ENCODE results near the gene CES2.
A peak's percentile ranks its signal among the peaks of the same experiment; 100 is the strongest.

The CES2 gene

DNA sequence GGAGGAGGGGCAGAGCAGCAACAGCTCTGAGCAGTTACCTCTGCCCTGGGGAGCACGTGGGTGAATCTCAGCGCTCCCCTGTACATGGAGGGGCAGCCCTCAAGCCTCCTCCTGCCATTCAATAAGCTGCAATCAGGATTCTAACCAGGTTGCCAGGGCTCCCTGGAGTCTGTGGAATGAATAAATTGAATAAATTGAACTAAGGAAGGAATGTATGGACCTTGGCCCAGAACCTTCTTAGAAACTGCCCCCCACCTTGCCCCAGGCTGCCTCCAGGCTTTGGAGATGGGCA lies 15.1 kb upstream of the CES2 start:
- no peak for DNase-seq

DNA sequence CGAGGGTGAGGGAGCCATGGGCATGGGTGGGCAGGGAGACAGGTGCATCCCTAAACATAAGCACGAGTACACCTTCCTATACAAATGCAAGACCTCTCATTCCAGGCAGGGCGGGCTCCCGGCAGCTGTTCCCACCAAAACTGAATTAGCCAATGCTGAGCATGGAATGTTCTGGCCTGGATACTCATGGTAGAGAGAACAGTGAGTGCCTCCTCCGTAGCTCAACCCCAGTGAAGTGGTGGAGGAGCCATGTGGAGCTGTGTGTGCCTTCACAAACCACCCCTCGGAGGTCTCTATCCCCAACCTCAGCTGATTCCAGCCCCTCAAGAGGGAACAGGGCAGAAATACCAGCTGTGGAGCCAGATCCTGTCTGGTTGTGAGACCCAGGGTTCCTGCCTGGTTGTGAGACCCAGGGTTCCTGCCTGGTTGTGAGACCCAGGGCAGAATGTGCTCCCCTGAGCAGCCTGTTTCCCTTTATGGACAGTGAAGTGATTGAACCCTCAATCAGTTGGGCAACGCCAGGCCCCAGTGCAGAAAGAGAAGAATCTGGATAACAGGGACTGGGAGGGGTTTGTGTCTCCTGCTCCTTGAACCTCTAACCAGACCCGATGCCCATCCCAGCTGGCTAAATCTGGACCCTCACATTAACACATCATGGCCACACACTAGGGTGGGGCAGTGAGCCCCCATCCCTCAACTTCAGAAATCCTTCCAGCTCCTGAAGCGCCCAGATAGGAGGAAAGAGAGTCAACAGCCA lies 14.2 kb upstream of the CES2 start:
- DNase-seq, result no peak

DNA sequence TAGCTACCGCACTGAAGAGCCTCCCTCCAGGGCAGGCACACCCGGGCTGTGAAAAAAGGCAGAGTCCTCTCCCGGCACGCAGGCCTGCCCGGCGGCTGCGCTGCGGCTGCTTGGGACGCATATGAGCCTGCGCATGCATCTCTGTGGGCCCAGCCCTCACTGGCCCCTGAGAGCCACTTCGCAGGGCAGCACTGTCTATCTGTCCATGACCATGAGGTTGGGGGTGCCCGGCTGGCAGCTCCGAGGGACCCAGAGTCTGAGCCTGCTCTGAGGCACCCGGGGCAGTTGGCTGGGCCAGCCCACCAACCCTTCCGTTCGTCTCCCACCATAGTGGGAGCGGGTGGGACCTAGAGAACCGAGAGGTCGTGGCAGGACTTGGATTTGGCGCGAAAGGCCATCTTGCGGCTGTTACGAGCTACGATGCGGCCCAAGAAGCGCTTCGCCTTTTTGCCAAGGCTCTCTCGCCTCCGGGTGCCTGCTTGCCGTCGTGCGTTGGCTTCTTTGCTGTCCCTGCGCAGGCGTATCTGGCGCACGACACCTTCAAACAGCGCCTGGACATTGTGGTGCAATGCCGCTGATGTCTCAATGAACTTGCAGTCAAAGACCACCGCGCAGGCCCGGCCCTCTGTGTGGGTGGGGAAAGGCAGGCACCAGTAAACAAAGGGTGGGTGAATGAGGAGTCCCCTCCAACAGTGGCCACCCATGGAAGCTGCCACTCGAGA lies 13.4 kb upstream of the CES2 start:
- no peak for DNase-seq

DNA sequence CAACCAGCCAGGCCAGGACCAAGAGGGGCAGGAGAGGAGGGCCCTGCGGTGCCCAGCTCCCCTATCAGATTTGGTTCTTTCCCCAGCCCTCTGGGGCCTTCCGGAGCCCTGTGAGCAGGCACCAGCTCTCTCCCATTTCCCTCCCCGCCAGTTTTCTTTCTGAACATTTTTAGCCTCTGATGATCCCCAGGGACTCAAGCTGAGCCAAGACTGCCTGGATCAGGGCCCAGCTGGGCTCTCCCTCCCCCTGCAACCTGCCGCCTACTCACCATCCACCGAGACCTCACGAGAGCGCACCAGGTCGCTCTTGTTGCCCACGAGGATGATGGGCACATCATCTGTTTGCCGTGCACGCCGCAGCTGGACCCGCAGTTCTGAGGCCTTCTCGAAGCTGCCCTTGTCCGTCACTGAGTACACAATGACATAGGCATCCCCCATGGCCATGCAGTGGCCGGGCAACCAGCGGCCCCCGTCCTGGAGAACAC lies 12.0 kb upstream of the CES2 start:
- no peak for DNase-seq

DNA sequence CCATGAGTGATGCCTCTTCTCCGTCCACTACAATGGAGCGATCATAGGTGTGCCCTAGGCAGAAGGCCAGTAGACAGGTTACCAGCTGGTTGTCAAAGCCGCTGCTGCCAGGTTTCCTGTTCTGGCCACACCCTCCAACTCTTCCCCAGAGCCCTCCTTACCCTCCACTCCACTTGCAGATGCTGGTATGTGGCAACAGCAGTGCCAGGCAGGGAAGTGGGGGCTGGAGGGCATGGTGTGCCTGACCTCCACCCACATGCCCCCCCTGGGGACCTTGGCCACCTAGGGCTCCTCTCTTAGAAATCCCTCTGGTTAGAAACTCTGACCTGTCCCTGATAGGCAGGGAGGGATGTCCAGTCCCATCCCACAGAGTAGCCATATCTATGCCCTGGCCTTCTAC lies 11.4 kb upstream of the CES2 start:
- no peak for DNase-seq

DNA sequence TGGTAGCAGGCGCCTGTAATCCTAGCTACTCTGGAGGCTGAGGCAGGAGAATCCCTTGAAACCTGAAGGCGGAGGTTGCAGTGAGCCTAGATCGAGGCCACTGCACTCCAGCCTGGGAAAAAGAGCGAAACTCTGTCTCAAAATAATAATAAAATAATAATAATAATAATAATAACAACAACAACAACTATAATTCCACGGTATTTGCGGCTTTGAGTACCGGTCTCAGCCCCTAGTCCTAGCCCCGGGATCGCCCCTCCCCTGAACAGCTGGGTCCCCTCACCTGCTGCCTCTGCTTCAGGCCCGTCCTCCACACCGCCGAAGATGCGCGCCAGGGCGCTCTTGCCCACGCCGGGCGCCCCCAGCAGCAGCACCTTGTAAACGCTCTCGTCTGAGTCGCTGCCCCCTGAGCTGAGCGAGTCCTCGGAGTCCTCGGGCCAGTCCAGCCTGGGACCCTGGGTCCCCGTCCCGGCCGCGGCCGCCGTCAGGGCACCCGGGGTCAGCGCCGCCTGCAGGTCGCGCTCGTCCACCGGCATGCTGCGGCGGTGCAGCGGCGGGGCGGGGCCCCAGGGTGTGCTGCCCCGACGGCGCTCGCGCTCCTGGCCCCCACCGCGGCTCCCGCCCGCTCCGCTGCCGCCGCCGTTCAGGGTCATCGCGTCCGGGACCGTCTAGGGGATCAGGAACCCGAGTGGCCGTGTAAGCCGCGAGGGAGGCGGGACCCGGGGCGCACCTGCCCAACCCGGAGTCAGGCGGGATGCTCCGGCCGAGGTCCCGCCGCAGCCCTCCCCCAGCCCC lies 10.6 kb upstream of the CES2 start:
- DNase-seq, result peak; percentile 39

DNA sequence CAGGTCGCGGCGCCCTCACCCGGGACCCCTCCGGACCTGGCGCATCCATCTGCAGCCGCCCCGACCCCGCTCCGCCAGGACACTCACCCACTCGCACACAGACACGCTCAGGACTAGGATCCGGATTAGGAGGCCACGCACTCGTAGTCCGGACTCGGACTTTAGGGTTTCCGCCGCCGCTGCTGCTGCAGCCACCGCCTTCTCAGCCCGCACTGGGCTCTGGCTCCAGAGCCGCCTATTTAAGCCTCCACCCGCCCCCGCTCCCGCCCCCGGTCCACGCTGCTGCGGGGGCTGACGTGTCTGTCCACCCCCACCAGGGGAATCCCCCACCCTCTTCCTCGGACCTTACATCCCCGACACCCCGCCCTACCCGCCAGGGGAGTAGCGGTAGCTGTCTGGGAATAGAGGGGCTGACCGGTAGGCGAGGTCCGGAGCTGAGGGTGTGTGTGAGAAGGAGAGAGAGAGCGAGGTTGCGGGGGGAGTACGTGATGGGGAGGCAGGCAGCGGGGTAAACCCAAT lies 9.9 kb upstream of the CES2 start, which contains the start of gene RRAD:
Gene RRAD (minus strand): TSS at position 214 of the 519 bp plus-strand sequence. CDS start 356 bp downstream, outside the sequence.
- DNase-seq, result no peak

DNA sequence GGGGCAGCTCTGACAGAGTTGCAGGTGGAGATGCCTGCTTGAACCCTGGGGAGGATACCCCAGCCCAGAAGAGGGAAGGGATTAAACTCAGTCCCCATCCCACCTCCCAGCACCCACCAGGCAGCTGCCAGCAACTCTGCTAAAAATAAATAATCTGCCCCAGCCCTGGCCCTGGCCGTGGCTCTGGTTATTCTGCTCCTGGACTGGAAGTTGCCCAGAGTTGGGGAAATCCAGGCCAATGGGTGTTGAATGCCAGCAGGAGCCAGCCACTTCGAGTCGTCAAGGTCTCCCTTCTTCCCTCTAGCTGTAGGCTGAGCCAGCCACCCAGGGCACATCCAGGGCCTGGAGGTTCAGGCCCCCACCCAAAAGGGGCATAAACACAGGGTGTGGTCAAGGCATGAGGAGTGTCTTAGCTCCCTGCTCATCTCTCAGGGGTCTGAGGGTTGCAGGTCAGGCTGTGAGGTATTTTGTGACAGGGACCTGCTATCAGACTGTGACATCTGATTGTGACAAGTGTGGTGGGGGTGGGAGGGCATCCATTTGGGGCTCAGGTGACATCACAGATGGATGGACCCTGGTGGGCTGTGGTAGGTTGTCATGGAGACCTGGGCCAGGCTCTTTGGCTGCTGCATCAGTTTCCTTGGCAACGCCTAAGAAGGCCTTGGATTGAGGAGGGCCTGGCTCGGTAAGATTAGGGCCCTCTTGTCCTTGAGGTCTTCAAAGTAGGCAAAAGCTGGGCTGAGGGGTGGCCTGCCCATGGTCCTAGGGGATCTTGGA lies 9.0 kb upstream of the CES2 start:
- no peak for DNase-seq

DNA sequence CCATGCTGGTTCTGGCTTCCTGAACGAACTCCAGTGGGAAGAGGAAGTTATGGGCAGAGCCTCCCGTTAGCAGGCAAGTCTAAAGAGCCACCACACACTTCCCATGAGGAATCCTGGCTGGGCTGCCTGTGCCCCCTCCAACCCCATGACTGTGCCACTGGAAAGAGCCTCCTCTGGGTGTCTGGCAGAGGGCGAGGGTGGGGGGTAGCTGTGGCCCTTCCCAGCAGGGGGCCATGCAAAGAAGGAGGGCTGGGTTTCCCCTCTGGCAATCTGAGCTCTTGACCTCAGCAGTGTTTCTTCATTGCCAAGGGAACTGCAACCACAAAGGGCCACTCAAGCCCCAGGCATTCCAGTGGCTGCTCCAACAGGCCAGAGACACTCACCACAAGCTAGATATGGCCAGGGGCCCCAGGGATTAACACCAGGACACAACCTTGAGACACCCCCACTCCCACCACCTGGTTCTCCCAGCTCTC lies 8.3 kb upstream of the CES2 start:
- peak; percentile 66 for DNase-seq

DNA sequence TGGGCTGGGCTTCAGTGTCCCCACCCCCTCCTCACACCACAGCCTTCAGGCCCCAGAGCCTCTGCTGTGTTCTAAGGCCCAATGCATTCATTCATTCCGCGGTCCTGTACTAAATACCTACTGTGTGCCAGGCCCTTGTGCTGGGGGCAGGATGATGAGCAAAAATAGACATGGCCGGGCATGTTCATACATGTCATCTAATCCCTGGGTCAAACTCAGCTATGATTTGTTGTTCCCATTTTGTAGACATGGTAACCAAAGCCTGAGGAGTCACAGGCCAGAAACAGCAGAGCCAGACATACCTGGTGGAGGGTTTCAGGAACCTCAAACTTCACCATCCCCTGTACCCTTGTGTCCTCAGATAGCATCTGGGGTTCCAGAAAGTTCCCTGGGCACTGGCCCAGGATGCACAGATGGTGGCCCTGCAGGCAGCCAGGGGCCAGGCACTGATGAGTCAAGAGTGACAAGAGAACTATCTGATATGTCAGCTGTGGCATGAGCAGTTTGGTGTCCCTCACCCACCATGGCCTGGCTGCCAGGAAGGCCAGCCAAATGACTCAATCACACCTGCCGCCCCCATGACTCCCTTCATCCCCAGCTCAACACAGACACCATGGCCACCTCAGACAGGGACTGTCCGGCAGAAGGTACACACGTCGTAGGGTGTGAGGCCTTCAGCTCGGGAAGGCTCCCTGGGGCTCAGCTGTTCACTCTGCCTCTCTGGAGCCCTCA lies 7.2 kb upstream of the CES2 start:
- no peak for DNase-seq

DNA sequence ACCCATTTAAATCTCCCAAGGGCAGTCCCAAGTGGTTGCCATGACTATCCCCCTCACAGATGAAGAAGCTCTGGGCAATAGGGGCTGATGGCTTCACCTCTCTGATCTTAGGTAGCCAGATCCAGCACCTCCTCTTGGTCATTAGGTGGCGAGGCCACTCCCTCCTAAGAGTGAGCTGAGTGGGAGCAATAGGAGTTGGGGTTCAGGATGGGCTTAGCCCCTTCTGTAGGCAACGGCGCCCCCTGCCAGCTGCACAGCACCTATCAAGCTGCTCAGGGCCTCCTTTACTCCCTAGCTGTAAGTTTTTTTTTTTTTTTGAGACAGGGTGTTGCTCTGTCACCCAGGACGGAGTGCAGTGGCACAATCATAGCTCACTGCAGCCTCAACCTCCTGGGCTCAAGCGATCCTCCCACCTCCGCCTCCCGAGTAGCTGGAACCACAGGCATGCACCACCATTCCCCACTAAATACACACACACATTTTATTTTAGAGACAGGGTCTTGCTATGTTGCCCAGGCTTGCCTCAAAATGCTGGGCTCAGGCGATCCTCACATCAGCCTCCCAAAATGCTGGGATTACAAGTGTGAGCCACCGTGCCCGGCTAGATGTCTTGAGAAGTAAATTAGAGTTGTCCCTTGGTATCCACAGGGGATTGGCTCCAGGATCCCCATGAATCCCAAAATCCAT lies 6.5 kb upstream of the CES2 start:
- peak; percentile 19 for DNase-seq

DNA sequence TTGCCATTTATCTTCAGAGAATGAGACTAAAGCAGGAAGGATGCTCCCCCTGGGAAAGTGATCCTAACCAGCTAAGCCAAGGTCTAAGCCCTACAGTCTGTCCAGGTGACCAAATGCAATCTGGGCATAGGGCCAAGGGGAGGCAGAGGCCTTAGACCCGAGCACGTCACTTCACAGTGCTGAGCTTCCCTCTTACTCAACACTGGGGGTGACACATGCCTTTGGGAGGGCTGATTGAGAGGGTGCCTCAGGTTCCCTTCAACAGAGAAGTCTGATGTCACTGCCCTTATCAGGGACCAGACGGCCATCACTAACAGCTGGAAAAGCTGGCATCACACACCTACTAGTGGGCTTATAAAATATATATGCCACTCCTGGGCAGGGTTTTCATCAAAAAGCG lies 5.1 kb upstream of the CES2 start:
- DNase-seq, result peak; percentile 33

DNA sequence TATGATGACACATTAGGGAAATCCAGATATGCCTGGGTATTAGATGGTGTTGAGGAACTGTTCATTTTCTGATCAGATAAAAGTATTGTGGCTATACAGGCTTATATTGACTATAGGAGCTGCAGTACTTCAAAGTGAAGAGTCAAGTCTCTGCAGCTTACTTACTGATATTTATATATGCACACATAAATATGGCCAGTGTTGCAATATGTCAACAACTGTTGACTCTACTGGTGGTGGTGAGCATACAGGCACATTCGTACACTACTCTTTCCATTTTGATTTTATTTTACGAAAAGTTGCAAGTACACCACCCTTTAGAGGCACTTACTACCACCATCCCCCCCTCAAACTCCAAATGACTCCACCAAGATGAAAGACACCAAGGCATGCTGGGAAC lies 3.7 kb upstream of the CES2 start:
- no peak for DNase-seq

DNA sequence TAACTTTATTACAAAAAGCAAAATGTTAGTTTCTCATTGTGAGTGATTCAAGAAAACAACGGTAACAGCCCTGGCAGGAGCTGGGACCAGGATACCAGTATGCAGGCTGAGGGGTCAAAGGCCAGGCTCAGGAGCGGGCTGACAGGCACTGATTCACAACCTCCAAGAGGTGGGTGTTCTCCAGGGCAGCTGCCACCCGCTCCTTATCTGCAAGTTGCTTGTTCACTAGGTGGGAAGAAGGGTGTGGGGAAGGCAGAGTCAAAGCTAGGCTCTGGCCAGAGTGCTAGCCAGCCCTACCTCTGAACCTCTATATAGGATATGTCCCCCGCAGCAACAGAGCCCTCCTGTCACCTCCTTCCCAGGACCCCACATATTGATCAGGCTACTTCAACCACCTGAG lies 3.2 kb upstream of the CES2 start:
- DNase-seq, result no peak

DNA sequence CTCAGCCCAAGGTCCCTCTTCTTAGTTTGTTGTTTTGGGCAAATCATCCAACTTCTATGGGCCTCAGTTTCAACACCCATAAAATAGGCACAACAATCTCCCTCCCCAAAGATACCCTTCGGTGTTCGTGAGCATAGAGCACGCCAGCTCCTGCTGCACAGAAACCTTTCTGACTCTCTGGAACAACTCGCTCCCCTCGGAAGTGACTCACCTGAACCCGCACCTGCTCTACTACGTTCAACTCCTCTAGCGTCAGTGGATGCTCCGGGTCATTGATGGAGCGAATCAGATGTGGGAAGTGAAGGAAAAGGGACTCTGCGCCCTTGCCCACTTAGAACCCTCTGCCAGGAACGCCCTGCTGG lies 1.6 kb upstream of the CES2 start:
- no peak for DNase-seq

DNA sequence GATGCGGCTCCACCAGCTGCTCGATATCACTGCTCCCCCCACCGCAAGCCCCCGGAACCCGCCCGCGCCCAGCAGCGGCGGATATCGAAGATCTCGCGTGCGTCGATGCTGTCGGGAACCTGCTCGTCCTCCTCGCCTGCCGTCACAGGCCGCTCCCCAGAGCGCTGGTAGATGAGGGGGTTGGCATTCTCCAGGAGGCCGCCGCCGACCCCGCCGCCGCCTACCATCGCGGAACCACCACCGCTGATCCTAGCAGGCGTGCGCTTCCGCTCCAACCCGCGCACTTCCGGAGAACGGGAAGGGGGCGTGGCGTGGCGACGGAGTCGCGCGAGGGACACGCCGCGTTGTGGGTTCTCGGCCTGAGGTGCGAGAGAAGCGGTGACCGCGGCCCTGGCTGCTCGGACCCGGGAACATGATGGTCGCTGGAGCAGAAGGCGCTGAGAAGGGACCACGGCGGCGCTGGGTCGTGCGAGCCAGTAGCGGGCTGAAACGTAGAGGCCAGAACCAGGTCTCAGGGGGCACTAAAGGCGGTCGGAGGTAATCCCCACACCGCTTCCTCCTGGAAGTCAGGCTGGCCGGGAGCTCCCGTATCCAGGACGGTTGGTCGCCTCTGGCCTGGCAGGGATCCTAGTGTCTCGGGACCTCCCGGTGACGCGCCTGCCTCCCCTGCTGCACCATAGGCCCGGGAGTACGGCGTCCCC lies 1.0 kb upstream of the CES2 start, which contains the start of gene CIAO2B:
Gene CIAO2B (minus strand): TSS at position 265 of the 701 bp plus-strand sequence. CDS start 38 bp downstream, at position 227.
- peak; percentile 89 for DNase-seq

DNA sequence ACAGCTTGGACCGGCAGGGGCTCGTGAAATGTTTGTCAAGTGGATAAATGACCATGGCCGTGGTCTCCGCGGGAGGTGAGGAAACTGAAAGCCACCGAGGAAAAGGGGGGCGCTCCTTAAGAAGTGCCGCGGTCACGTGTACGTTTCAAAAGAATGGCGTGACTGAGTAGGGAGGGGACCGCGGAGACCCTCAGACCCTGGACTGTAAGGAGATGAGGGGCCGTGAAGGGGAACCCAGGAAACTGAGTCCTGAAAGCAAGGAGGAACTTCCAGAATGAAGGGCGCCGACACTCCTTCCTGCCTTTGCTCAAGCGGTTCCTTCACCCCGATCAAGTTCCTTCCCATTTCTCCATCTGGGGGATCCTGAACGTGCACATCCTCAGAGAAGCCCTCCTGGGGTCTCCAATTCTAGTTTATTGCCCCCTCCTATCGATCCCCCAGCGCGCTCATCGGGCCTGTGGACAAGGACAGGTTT lies 440 bp upstream of the CES2 start:
- DNase-seq, result peak; percentile 20

DNA sequence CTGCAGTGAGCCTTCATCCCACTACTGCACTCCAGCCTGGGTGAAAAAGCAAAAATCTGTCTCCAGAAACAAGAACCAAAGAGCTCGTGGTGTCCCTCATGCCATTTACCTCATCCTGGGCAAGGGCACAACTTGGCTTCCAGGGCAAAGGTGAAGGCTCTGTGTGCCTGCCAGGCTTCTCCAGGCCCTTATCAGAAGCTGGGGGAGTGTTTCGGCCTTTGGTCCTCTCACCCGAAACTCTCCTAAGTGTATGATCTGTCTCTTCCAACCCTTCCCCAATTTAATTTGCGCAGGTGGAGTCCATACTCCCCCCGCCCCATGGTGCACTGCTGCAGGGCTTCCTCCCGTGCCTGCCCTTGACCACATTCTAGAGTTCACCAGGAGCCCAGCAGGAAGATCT lies 1.1 kb downstream of the CES2 start:
- no peak for DNase-seq

DNA sequence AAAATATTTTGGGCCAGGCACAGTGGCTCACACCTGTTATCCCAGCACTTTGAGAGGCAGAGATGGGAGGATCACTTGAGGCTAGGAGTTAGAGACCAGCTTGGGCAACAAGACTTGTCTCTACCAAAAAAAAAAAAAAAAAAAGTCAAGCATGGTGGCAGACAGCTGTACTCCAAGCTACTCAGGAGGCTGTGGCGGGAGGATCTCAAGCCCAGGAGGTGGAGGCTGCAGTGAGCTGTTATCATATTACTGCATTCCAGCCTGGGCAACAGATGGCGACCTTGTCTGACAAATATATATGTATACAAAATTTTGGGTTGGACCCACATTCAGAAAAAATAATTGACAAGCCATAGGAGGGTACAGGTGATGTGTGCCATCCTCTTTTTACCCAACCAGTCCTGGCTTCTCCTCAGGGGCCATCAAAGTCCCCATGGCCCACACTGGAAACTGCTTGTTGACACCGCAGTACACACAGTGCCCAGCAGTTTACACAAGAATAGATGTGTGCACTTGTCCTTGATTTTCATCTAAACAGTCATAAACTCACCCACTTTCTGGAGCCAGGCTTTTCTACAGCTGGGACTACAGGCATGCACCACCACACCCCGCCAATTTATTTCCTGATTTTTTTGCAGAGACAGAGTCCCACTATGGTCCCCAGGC lies 1.7 kb downstream of the CES2 start:
- no peak for DNase-seq

Data from inflammatory macrophage treated with lipopolysaccharide for 4 hours (primary cell).